Measurements from ENCODE around the gene REEP1. TPM values are rescaled to one million over a fixed set of nuclear protein-coding genes. Genes with fewer than 3 reads are reported as not detected.
"Not testable (repeated sequence)": the region's sequence is repeated elsewhere in the genome, so short reads cannot be mapped to it uniquely, and the experiment has no call there.

Gene REEP1
- total RNA-seq, 2 experiments from 2014 or later = not detected

- Mint-ChIP-seq H3K36me3 (ENCODE audit: low read depth) (no peaks in the 10 kb centered on the region), H3K9me3 (peaks cover 5% of the 10 kb centered on the region), H3K4me1 (peaks cover 20% of the 10 kb centered on the region), H3K27me3 (no peaks in the 10 kb centered on the region), H3K27ac (no peak overlapping the region), H3K4me3 (no peak overlapping the region)
- DNase-seq = no peak
- ChIA-PET CTCF (interaction anchor here (0.7 to 1.1 kb wide), 6 partner anchors 42 to 244 kb away, joined by 3 to 7 read pairs (median 3); no protein-coding TSS in a partner anchor), POLR2A (interaction anchor here (1.3 kb wide), 1 partner anchor 172 kb away, joined by 3 read pairs; the partner anchor contains the start of gene IMMT)
Observed at GRCh38 chr2:86366651-86367498, 29.4 kb upstream of the REEP1 start.

GRCh38 chr2:86364894-86365293 is 27.5 kb upstream of the REEP1 start:
- Mint-ChIP-seq H3K36me3 (ENCODE audit: low read depth) (no peaks in the 10 kb centered on the region), H3K27ac (no peak overlapping the region), H3K9me3 (peaks cover 5% of the 10 kb centered on the region), H3K27me3 (peaks cover 3% of the 10 kb centered on the region), H3K4me3 (no peak overlapping the region), H3K4me1 (peaks cover 13% of the 10 kb centered on the region)
- DNase-seq = no peak
- ChIA-PET POLR2A (no interaction called here), CTCF (no interaction called here)

DNA sequence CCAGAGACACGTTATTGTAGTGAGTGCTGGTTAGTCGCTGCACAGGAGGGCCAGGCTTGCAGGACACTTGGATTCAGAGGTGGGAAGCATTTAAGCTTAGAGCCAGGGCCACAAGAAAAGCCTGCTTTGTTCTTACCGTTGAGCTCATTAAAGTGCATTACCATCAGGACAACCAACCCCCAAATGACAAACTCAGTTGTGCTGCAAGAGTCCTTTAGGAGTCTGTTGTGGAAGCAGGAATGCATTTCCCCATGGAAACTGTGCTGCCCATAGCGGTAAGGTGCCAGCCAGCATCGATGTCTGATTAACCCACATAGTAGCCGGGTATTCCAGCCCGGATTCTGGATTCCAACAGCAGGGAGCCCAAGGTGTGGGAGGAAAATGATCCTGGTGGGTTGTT is 23.4 kb upstream of the REEP1 start:
- ChIA-PET POLR2A (interaction anchor here (0.6 kb wide), 1 partner anchor 42 kb away, joined by 4 read pairs; no protein-coding TSS in a partner anchor), CTCF (no interaction called here)
- Mint-ChIP-seq H3K36me3 (ENCODE audit: low read depth) (no peaks in the 10 kb centered on the region), H3K27ac (no peak overlapping the region), H3K27me3 (peaks cover 13% of the 10 kb centered on the region), H3K4me1 (no peaks in the 10 kb centered on the region), H3K4me3 (no peak overlapping the region), H3K9me3 (no peaks in the 10 kb centered on the region)
- no peak for DNase-seq

DNA sequence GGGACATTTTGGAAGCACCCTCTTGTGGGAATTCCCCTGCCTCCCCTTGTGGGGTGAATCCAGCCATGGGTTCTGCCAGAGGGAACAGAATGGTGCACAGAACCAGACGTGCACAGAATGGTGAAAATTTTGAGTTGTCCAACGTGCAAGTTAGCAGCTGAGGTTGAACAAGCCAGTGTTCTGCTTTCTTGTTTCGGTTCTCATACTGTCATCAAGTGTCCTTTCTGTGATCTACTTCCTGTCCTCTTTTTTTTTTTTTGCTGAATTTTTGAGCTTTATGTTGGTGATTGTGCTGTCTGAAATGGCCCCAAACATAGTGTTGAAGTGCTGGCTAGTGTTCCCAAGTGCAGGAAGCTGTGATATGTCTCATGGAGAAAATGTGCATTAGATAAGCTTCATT is 21.5 kb upstream of the REEP1 start:
- no peaks in the 10 kb centered on the region for H3K9me3 Mint-ChIP-seq
- no peak overlapping the region for H3K27ac Mint-ChIP-seq
- H3K4me1 Mint-ChIP-seq = no peaks in the 10 kb centered on the region
- peaks cover 13% of the 10 kb centered on the region for H3K27me3 Mint-ChIP-seq
- H3K4me3 Mint-ChIP-seq = no peak overlapping the region
- no peak for DNase-seq
- ChIA-PET CTCF (no interaction called here), POLR2A (interaction anchor here (0.7 kb wide), 1 partner anchor 82 kb away, joined by 5 read pairs; no protein-coding TSS in a partner anchor)
- H3K36me3 Mint-ChIP-seq (ENCODE audit: low read depth) = no peaks in the 10 kb centered on the region

DNA sequence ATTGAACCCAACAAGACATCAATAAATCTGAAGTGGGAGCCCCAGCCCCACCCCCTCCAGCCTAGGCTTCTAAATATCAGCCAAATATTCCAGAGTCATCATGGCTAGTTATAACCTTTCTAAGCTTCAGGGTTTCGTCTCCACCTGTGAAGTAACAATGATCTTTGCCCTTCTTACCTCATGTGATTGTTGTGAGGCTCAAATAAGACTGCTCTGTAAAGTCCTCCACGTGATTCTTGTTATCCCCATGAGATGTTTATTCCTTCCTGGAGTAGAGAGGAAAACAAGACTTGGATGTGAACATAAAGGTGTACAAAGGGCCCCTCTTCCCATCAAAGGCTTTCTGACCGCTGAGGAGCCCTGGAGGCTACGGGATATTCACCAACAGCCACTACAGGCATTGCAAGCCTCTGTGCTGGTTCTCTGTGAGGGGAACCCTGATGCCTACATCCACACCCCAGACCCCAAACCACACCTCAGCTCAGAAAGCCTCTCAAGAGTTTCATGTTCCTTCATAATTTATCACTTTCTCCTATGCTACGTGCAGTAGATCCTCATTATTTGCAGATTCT is 20.1 kb upstream of the REEP1 start:
- H3K9me3 Mint-ChIP-seq = no peaks in the 10 kb centered on the region
- CTCF ChIA-PET = no interaction called here
- no peak overlapping the region for H3K27ac Mint-ChIP-seq
- H3K36me3 Mint-ChIP-seq (ENCODE audit: low read depth) = no peaks in the 10 kb centered on the region
- no peaks in the 10 kb centered on the region for H3K4me1 Mint-ChIP-seq
- DNase-seq = no peak
- POLR2A ChIA-PET = no interaction called here
- H3K4me3 Mint-ChIP-seq = no peak overlapping the region
- peaks cover 18% of the 10 kb centered on the region for H3K27me3 Mint-ChIP-seq

GRCh38 chr2:86352727-86353221 is 15.3 kb upstream of the REEP1 start:
- no peak overlapping the region for H3K27ac Mint-ChIP-seq
- no peak for DNase-seq
- H3K36me3 Mint-ChIP-seq (ENCODE audit: low read depth) = no peaks in the 10 kb centered on the region
- H3K27me3 Mint-ChIP-seq = peaks cover 24% of the 10 kb centered on the region
- no peaks in the 10 kb centered on the region for H3K9me3 Mint-ChIP-seq
- no peaks in the 10 kb centered on the region for H3K4me1 Mint-ChIP-seq
- no peak overlapping the region for H3K4me3 Mint-ChIP-seq
- ChIA-PET CTCF (no interaction called here), POLR2A (no interaction called here)

GRCh38 chr2:86352137-86352726 is 14.8 kb upstream of the REEP1 start:
- Mint-ChIP-seq H3K4me3 (no peak overlapping the region), H3K4me1 (no peaks in the 10 kb centered on the region), H3K27ac (no peak overlapping the region), H3K36me3 (ENCODE audit: low read depth) (no peaks in the 10 kb centered on the region), H3K9me3 (no peaks in the 10 kb centered on the region), H3K27me3 (peaks cover 23% of the 10 kb centered on the region)
- POLR2A ChIA-PET = no interaction called here
- no peak for DNase-seq
- CTCF ChIA-PET = no interaction called here

DNA sequence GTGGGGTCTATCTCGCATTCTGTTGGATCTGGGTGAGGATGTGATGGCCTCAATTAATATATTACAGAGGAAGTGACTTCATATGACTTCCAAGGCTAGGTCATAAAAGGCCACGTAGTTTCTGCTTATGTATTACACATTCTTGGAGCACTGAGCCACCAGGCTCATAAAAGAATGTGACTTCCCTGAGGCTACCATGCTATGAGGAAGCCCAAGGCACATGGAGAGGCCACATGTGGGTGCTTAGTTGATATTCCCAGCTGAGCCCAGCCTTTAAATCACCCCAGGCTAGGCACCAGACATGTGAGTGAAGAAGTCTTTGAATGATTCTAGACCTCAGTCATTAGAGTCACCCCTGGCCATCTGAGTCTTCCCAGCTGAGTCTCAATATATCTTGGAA is 13.3 kb upstream of the REEP1 start:
- Mint-ChIP-seq H3K9me3 (no peaks in the 10 kb centered on the region), H3K4me3 (no peak overlapping the region), H3K4me1 (no peaks in the 10 kb centered on the region), H3K27me3 (peaks cover 27% of the 10 kb centered on the region), H3K36me3 (ENCODE audit: low read depth) (no peaks in the 10 kb centered on the region), H3K27ac (no peak overlapping the region)
- POLR2A ChIA-PET = no interaction called here
- no peak for DNase-seq
- CTCF ChIA-PET = no interaction called here

DNA sequence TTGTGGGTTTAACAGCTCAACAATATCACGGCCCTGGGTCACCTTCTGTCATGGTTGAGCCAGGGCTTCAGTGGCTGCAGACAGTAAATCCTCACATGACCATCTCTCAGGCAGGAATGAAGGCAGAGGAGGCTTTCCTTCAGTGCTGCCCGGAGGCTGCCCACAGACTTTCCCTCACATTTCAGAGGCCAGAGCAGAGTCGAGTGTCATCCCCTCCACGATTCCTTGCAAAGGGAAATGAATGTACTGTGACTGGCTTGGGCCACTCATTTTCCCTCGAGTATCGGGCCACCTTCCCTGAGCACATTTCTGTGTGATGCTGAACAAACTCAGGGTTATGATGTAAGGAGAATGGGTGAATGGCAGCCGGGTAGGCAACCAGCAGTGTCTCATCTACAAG is 10.0 kb upstream of the REEP1 start:
- H3K9me3 Mint-ChIP-seq = no peaks in the 10 kb centered on the region
- H3K4me1 Mint-ChIP-seq = no peaks in the 10 kb centered on the region
- H3K36me3 Mint-ChIP-seq (ENCODE audit: low read depth) = no peaks in the 10 kb centered on the region
- ChIA-PET POLR2A (no interaction called here), CTCF (no interaction called here)
- DNase-seq = no peak
- no peak overlapping the region for H3K27ac Mint-ChIP-seq
- H3K4me3 Mint-ChIP-seq = no peak overlapping the region
- peaks cover 41% of the 10 kb centered on the region for H3K27me3 Mint-ChIP-seq

DNA sequence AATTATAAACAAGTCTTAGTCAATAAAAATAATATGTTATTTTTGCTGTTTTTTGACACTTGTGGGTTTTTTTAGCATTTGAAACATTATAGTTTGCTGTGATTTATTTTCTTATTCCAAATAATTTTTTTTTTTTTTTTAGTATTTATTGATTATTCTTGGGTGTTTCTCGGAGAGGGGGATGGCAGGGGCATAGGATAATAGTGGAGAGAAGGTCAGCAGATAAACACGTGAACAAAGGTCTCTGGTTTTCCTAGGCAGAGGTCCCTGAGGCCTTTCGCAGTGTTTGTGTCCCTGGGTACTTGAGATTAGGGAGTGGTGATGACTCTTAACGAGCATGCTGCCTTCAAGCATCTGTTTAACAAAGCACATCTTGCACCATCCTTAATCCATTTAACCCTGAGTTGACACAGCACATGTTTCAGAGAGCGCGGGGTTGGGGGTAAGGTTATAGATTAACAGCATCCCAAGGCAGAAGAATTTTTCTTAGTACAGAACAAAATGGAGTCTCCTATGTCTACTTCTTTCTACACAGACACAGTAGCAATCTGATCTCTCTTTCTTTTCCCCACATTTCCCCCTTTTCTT is 8.5 kb upstream of the REEP1 start:
- POLR2A ChIA-PET; H3K9me3 Mint-ChIP-seq; CTCF ChIA-PET; H3K4me1 Mint-ChIP-seq; H3K27ac Mint-ChIP-seq; DNase-seq; H3K4me3 Mint-ChIP-seq; H3K36me3 Mint-ChIP-seq (ENCODE audit: low read depth): not testable (repeated sequence)
- H3K27me3 Mint-ChIP-seq = peaks cover 52% of the 10 kb centered on the region

DNA sequence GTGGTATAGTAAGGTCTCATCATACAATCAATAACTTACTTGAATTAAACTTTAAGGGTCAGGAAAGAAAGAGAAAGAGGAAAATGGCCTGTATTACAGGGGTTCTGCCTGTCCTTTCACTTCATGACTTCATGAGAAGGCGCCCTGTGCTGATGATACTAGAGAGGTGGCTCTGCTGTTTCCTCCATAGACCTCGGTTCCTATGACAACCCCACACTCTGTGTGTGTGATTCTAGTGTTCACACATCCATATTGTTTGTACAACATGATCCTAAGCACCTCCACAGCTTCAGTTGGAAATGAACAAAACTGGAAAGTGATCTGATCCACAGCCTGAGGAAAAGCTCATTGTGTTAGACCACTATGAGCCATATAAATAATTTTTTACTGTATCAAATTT is 7.0 kb upstream of the REEP1 start:
- Mint-ChIP-seq H3K9me3 (peaks cover 6% of the 10 kb centered on the region), H3K27ac (no peak overlapping the region), H3K36me3 (ENCODE audit: low read depth) (no peaks in the 10 kb centered on the region), H3K4me3 (no peak overlapping the region), H3K27me3 (peaks cover 63% of the 10 kb centered on the region), H3K4me1 (no peaks in the 10 kb centered on the region)
- ChIA-PET POLR2A (no interaction called here), CTCF (no interaction called here)
- no peak for DNase-seq

GRCh38 chr2:86342488-86342887 is 5.1 kb upstream of the REEP1 start:
- Mint-ChIP-seq H3K4me1 (peaks cover 5% of the 10 kb centered on the region), H3K27me3 (peaks cover 72% of the 10 kb centered on the region), H3K36me3 (ENCODE audit: low read depth) (no peaks in the 10 kb centered on the region), H3K27ac (no peak overlapping the region), H3K9me3 (peaks cover 6% of the 10 kb centered on the region), H3K4me3 (no peak overlapping the region)
- POLR2A ChIA-PET = no interaction called here
- no peak for DNase-seq
- CTCF ChIA-PET = interaction anchor here (0.7 kb wide), 1 partner anchor 867 kb away, joined by 3 read pairs; no protein-coding TSS in a partner anchor

- Mint-ChIP-seq H3K36me3 (ENCODE audit: low read depth) (no peaks in the 10 kb centered on the region), H3K4me3 (no peak overlapping the region), H3K9me3 (peaks cover 6% of the 10 kb centered on the region), H3K27ac (no peak overlapping the region), H3K4me1 (peaks cover 10% of the 10 kb centered on the region), H3K27me3 (peaks cover 70% of the 10 kb centered on the region)
- ChIA-PET CTCF (no interaction called here), POLR2A (no interaction called here)
- no peak for DNase-seq
Observed at GRCh38 chr2:86341470-86341869, 4.0 kb upstream of the REEP1 start.
